ENCODE results near the gene PHKG1.
"Not testable (repeated sequence)": the region's sequence is repeated elsewhere in the genome, so short reads cannot be mapped to it uniquely, and the experiment has no call there.

Gene PHKG1

DNA sequence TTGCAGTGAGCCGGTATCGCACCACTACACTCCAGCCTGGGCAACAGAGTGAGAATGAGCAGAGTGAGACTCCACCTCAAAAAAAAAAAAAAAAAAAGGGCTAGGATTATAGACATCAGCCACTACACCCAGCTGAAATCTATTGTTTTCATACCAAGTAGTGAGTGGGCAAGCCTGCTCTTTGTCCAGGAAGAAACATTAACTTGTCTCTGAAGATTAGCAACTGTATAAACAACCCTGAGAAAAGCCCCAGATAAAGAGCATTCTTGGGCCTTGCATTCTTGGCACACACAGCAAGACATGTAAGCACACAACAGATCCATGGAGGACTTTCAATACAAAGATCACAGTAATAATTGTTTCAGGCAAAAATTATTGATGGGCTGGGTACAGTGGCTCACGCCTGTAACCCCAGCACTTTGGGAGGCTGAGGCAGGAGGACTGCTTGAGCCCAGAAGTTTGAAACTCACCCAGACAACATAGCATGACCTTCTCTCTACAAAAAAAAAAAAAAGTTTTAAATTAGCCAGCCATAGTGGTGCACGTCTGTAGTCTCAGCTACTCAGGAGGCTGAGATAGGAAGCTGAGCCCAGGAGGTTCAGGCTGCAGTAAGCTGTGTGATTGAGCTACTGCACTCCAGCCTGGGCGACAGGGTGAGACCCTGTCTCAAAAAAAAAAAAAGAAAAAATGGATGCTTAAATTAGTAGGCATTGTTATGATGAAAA is 45.9 kb downstream of the PHKG1 start:
- TF ChIP-seq CTCF (IDR thresholded peaks at IDR 0.05; ENCODE audit: insufficient read depth, low read depth, low read length, missing control alignments): no peak
- peak; percentile 62 for DNase-seq (ENCODE audit: low read depth)
- H3K4me3 ChIP-seq (ENCODE audit: low read length): no peak overlapping the region

GRCh38 chr7:56045758-56046157 is 47.0 kb downstream of the PHKG1 start:
- not testable (repeated sequence) for DNase-seq (ENCODE audit: low read depth); H3K4me3 ChIP-seq (ENCODE audit: low read length)

GRCh38 chr7:56040730-56041129 is 52.0 kb downstream of the PHKG1 start:
- no peak for DNase-seq (ENCODE audit: low read depth)
- no peak for TF ChIP-seq CTCF (IDR thresholded peaks at IDR 0.05; ENCODE audit: insufficient read depth, low read depth, low read length, missing control alignments)
- H3K4me3 ChIP-seq (ENCODE audit: low read length): no peak overlapping the region

DNA sequence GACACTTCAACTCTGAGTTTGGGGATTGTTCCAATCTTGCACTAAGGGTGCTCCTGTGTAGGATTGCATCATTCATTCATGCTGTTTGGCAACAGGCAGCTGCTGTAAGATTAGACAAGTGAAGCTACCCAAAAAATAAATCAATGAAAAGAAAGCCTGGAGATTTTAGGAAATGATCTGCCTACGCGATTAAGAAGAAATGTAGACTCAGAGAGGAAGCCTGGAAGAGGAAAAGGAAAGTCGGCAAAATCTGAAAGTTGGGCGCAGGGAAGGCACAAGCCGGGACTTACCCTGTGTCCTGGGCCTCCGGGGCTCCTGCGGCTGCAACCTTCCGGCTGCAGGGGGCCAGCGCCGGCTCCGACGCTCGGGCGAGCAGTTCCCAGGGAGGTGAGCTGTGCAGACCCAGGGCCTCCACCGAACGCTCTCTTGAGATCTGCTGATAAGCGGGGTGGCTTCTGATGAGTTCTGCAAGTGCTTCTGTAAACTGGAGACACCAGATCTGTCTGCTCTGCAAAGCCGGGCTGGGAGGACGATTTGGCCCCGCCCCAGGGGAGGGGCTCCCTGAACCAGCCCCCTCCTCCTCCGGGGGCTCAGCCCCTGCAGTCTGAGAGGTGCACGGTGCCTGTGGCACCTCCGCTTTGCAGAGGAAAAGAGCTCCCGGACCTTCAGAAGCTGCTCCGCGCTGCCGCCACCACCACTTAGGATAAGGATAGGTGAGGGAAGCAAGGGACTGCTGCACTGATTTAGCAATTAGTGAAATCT is 58.9 kb downstream of the PHKG1 start:
- peak; percentile 19 for TF ChIP-seq CTCF (IDR thresholded peaks at IDR 0.05; ENCODE audit: insufficient read depth, low read depth, low read length, missing control alignments)
- H3K4me3 ChIP-seq (ENCODE audit: low read length): peak overlapping the region; percentile 70
- DNase-seq (ENCODE audit: low read depth): peak; percentile 73

- H3K4me3 ChIP-seq (ENCODE audit: low read length): not testable (repeated sequence)
Observed at GRCh38 chr7:56032578-56032977, 60.2 kb downstream of the PHKG1 start.

DNA sequence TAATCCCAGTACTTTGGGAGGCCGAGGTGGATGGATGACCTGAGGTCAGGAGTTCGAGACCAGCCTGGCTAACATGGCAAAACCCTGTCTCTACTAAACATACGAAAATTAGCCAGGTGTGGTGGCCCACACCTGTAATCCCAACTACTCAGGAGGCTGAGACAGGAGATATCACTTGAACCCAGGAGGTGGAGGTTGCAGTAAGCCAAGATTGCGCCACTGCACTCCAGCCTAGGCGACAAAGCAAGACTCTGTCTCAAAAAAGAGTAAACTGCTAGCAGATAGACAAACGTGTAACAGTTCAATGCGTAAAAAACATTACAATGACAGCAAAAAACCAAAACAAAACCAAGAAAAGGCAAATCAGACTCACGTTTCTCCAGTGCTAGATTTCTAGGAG is 61.2 kb downstream of the PHKG1 start:
- H3K4me3 ChIP-seq (ENCODE audit: low read length); DNase-seq (ENCODE audit: low read depth): not testable (repeated sequence)

More at GRCh38 chr7:56032578-56032977, 60.2 kb downstream of the PHKG1 start:
- not testable (repeated sequence) for DNase-seq (ENCODE audit: low read depth)

DNA sequence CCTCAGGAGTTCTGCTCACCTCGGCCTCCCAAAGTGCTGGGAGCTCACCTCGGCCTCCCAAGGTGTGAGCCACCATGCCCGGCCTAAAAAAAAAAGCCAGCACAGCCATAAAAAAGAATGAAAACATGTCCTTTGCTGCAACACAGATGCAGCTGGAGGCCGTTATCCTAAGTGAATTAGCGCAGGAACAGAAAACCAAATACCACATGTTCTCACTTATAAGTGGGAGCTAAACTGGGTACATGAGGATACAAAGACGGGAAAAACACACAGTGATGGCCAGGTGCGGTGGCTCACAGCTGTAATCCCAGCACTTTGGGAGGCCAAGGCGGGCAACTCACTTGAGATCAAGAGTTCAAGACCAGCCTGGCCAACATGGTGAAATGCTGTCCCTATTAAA is 62.4 kb downstream of the PHKG1 start:
- H3K4me3 ChIP-seq (ENCODE audit: low read length): no peak overlapping the region
- DNase-seq (ENCODE audit: low read depth): no peak
- TF ChIP-seq CTCF (IDR thresholded peaks at IDR 0.05; ENCODE audit: insufficient read depth, low read depth, low read length, missing control alignments): no peak
